IMR-90 (cell line): ENCODE results near the gene ANKFN1. TPM values are rescaled to one million over a fixed set of nuclear protein-coding genes. Genes with fewer than 3 reads are reported as not detected.

Source experiments
- ATAC-seq: fragments of 200-7000 bp; cut with Tn5 transposase; 2 replicates; pipeline ENCODE4 v1.9.1; 2020; ENCODE audit warnings: low read depth, mild to moderate bottlenecking, moderate library complexity
- BruUV-seq: library from RNA; stranded (reverse); fragments of 400-500 nt; replicated peaks from 2 replicates; lab custom pipeline; 2021; lab: Mats Ljungman, UMichigan
- CTCF ChIA-PET: fragments of 300-600 bp; formaldehyde crosslinking; extraction: SDS; loops from one replicate; lab custom pipeline; 2021; ENCODE audit warnings: antibody characterized with exemption; lab: Yijun Ruan, JAX
- POLR2A ChIA-PET: fragments of 300-600 bp; sonication (Branson Sonifier 250); formaldehyde crosslinking; loops from one replicate; lab custom pipeline; 2022; ENCODE audit warnings: antibody characterized with exemption; ENCODE audit not compliant: unreplicated experiment; lab: Charles Lee
- DNase-seq: peaks from one replicate; pipeline ENCODE4 v3.0.0; 2013
- H2AFZ ChIP-seq: replicated peaks from 2 replicates; pipeline ENCODE3; 2013; ENCODE audit warnings: low read length, mild to moderate bottlenecking; ENCODE audit not compliant: poor library complexity
- H2AK5ac ChIP-seq: 2 replicates; pipeline ENCODE4 v1.6.1; 2013; ENCODE audit warnings: low read depth, low read length, inconsistent platforms
- H2AK9ac ChIP-seq: replicated peaks from 2 replicates; pipeline ENCODE3; 2013; ENCODE audit warnings: mild to moderate bottlenecking, low read depth, low read length, moderate library complexity; ENCODE audit not compliant: poor library complexity
- H2BK120ac ChIP-seq: 2 replicates; pipeline ENCODE4 v1.6.1; 2013; ENCODE audit warnings: low read depth, low read length, inconsistent platforms
- H2BK15ac ChIP-seq: 3 replicates; pipeline ENCODE4 v1.6.1; 2013; ENCODE audit warnings: low read depth, low read length, inconsistent platforms
- H2BK20ac ChIP-seq: 2 replicates; pipeline ENCODE4 v1.6.1; 2013; ENCODE audit warnings: low read depth, mild to moderate bottlenecking, inconsistent platforms, low read length, moderate library complexity
- H2BK5ac ChIP-seq: 2 replicates; pipeline ENCODE4 v1.6.1; 2013; ENCODE audit warnings: mild to moderate bottlenecking, low read depth, low read length, inconsistent platforms; ENCODE audit not compliant: poor library complexity, severe bottlenecking
- H3K14ac ChIP-seq: replicated peaks from 2 replicates; pipeline ENCODE4 v1.6.1; 2013; ENCODE audit warnings: low read depth, low read length, inconsistent platforms
- H3K18ac ChIP-seq: 2 replicates; pipeline ENCODE4 v1.6.1; 2013; ENCODE audit warnings: low read depth, low read length, control low read depth
- H3K23ac ChIP-seq: 2 replicates; pipeline ENCODE4 v1.6.1; 2013; ENCODE audit warnings: low read depth, low read length, inconsistent platforms
- H3K27ac ChIP-seq: 2 replicates; pipeline ENCODE4 v1.5.1; 2013; ENCODE audit warnings: mild to moderate bottlenecking, control low read depth, low read length; ENCODE audit not compliant: insufficient read depth
- H3K27me3 ChIP-seq: 2 replicates; pipeline ENCODE4 v1.6.1; 2013; ENCODE audit warnings: low read length; ENCODE audit not compliant: control insufficient read depth, insufficient read depth
- H3K36me3 ChIP-seq: 2 replicates; pipeline ENCODE4 v1.6.1; 2013; ENCODE audit warnings: low read length, mixed read lengths; ENCODE audit not compliant: control insufficient read depth, insufficient read depth
- H3K4ac ChIP-seq: 2 replicates; pipeline ENCODE4 v1.6.1; 2013; ENCODE audit warnings: low read depth, low read length, inconsistent platforms
- H3K4me1 ChIP-seq: 2 replicates; pipeline ENCODE4 v1.6.1; 2013; ENCODE audit warnings: low read length, mixed read lengths; ENCODE audit not compliant: control insufficient read depth, insufficient read depth
- H3K4me2 ChIP-seq: 2 replicates; pipeline ENCODE4 v1.6.1; 2013; ENCODE audit warnings: low read depth, mild to moderate bottlenecking, control low read depth, low read length, moderate library complexity
- H3K4me3 ChIP-seq: 2 replicates; pipeline ENCODE4 v1.5.1; 2013; ENCODE audit warnings: low read depth, mild to moderate bottlenecking, control low read depth, low read length, moderate library complexity; ENCODE audit not compliant: insufficient read depth
- H3K56ac ChIP-seq: 2 replicates; pipeline ENCODE4 v1.6.1; 2013; ENCODE audit warnings: low read length, inconsistent platforms; ENCODE audit not compliant: insufficient read depth; ENCODE audit errors: extremely low read depth
- H3K79me1 ChIP-seq, 2 experiments: 2 replicates each; pipeline ENCODE4 v1.6.1; 2013; ENCODE audit warnings: low read length in 2 of 2, inconsistent platforms in 1 of 2, low read depth in 1 of 2
- H3K9ac ChIP-seq: 2 replicates; pipeline ENCODE4 v1.6.1; 2013; ENCODE audit warnings: low read depth, low read length, control low read depth
- H3K9me1 ChIP-seq: 2 replicates; pipeline ENCODE4 v1.6.1; 2013; ENCODE audit warnings: low read length, inconsistent platforms; ENCODE audit not compliant: insufficient read depth
- H3K9me3 ChIP-seq: 2 replicates; pipeline ENCODE4 v1.6.1; 2013; ENCODE audit warnings: low read length; ENCODE audit not compliant: control insufficient read depth, insufficient read depth
- H4K20me1 ChIP-seq: 2 replicates; pipeline ENCODE4 v1.6.1; 2013; ENCODE audit warnings: low read length, inconsistent platforms; ENCODE audit not compliant: insufficient read depth
- H4K5ac ChIP-seq: 2 replicates; pipeline ENCODE4 v1.6.1; 2013; ENCODE audit warnings: mild to moderate bottlenecking, low read depth, low read length, control low read depth
- H4K8ac ChIP-seq, 2 experiments: 2 replicates each; pipeline ENCODE4 v1.6.1; 2013; ENCODE audit warnings: low read depth in 2 of 2, low read length in 2 of 2, control low read depth in 1 of 2, inconsistent platforms in 1 of 2
- H4K91ac ChIP-seq: 2 replicates; pipeline ENCODE4 v1.6.1; 2013; ENCODE audit warnings: low read depth, low read length, inconsistent platforms; ENCODE audit not compliant: insufficient read depth
- ELK1 ChIP-seq: fragments of 150-350 bp; IDR thresholded peaks from 2 replicates; pipeline ENCODE4 v1.6.1; 2016; ENCODE audit warnings: low read depth, mild to moderate bottlenecking, low read length, moderate library complexity, borderline replicate concordance
- RCOR1 ChIP-seq: IDR thresholded peaks from 2 replicates; pipeline ENCODE4 v1.6.1; 2012; ENCODE audit warnings: mild to moderate bottlenecking, low read length, improper control_type of control experiment; ENCODE audit not compliant: insufficient replicate concordance
- WGBS, 2 experiments: methylation state at CpG; one replicate each; pipeline versions ENCODE4 v1.1.5 to v1.1.7; 2013; ENCODE audit warnings: missing lambda C conversion rate in 2 of 2; ENCODE audit not compliant: insufficient read length in 1 of 2; ENCODE audit errors: extremely low coverage in 2 of 2; 5-methylcytosine and 5-hydroxymethylcytosine counted together
- dilution Hi-C: fragments of 300-500 bp; cut with HindIII; formaldehyde crosslinking; loops from one replicate; pipeline ENCODE4 v1.14.3; 2018; ENCODE audit warnings: low sequenced_read_pairs; ENCODE audit not compliant: unreplicated experiment
- in situ Hi-C: fragments of 300-500 bp; cut with MboI; formaldehyde crosslinking; loops from 3 replicates; pipeline ENCODE4 v1.14.3; 2019; ENCODE audit warnings: low sequenced_read_pairs, inconsistent platforms, mixed read lengths
- intact Hi-C: fragments of 100-400 bp; cut with micrococcal nuclease; formaldehyde crosslinking; loops from 2 replicates; pipeline ENCODE4 v1.10.0; 2022
- polyA plus RNA-seq, 3 experiments: library from polyadenylated mRNA; depleted of rRNA; stranded (reverse); fragments of >200 nt; gene quantifications; 2 replicates each; pipeline ENCODE4 v1.2.3, GENCODE V29; 2012; ENCODE audit warnings: low replicate concordance in 1 of 3
- total RNA-seq: library from RNA; depleted of rRNA; stranded (reverse); fragments of >200 nt; gene quantifications from 2 replicates; pipeline ENCODE4 v1.2.3, GENCODE V29; 2012

Gene ANKFN1
- total and polyA plus RNA-seq, 2 of the 4 experiments (the other 2 are of a cell fraction): not detected

DNA sequence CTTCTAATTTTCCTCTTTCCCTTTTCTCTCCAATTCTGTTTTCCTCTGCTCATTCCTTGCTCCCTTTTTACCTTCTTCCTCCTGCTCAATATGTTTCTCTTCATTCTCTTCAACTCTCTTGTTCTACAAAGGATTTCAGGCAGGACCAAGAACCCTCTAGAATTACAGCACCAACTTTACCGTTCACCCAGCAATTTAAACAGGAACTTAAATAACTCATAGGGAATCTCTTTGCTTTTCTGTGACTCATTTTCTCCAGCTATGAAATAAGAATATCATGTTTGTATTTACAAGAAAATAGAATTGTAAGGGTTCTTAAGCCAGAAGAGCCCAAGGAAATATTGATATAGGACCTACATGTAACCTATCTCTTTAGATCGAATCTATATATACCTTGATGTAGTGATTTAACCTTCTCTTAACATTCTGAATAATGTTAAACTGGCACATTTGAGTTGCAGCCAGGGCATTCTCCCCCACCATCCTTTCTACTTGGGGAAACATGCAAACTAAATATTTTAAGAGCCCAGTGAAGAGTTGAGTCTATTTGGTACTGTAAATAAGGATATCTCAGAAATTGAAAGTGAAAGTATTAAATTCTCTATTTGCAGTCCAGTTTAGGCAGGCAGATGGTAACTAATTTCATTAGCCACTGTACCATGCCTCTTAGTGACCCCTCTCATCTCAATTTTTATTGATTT is 137.0 kb downstream of the ANKFN1 start:
- Histone ChIP-seq H2BK120ac (peak overlapping the region; percentile 62; the same call in 1 of the 2 replicates), H3K23ac (no peak overlapping the region), H3K4ac (0 out of 2 replicates have a peak overlapping the region, but pooled peaks have one; percentile 36), H3K27me3 (no peaks in the 10 kb centered on the region), H4K8ac (peak overlapping the region; percentile 64 to 71), H4K5ac (peak overlapping the region; percentile 85), H3K4me3 (peak overlapping the region; percentile 29; the same call in 1 of the 2 replicates), H3K4me1 (peaks cover 7% of the 10 kb centered on the region), H3K14ac (no peak overlapping the region), H3K4me2 (peak overlapping the region; percentile 90), H3K56ac (no peak overlapping the region), H3K79me1 (no peaks in the 10 kb centered on the region), H3K18ac (peak overlapping the region; percentile 89), H3K36me3 (no peaks in the 10 kb centered on the region), H4K91ac (no peak overlapping the region; the same call in 1 of the 2 replicates), H4K20me1 (no peaks in the 10 kb centered on the region), H3K27ac (peak overlapping the region; percentile 32; the same call in 1 of the 2 replicates), H2AK9ac (no peak overlapping the region), H3K9ac (no peak overlapping the region; the same call in 1 of the 2 replicates), H2BK5ac (peak overlapping the region; percentile 84), H3K9me3 (no peaks in the 10 kb centered on the region), H2BK15ac (0 out of 3 replicates have a peak overlapping the region, but pooled peaks have one; percentile 15), H3K9me1 (no peaks in the 10 kb centered on the region; the same call in 1 of the 2 replicates), H2AK5ac (no peak overlapping the region), H2BK20ac (peak overlapping the region; percentile 46; the same call in 1 of the 2 replicates), H2AFZ (no peak overlapping the region)
- no TSS peak for BruUV-seq
- intact Hi-C loops (loop anchor here (5.0 to 10.0 kb wide), 2 partner anchors 148 to 405 kb away; no protein-coding TSS in a partner anchor), dilution Hi-C loops (no loop called here), in situ Hi-C loops (no loop called here)
- no CpG with 5 or more reads among the region's 2 CpGs for WGBS, 2 experiments
- ChIA-PET POLR2A (interaction anchor here (0.6 kb wide), 1 partner anchor 85 kb away, joined by 3 read pairs; no protein-coding TSS in a partner anchor), CTCF (no interaction called here)
- DNase-seq: peak; percentile 33
- peak; percentile 36; the same call in 1 of the 2 replicates for ATAC-seq
- TF ChIP-seq ELK1: no peak
- no peak for TF ChIP-seq RCOR1
